Endothelial cell of umbilical vein (primary cell): ENCODE results near the gene CLEC5A. TPM values are rescaled to one million over a fixed set of nuclear protein-coding genes. Genes with fewer than 3 reads are reported as not detected.

Experiments
- BruUV-seq: library from RNA; stranded (reverse); fragments of 400-500 nt; replicated peaks from 2 replicates; lab custom pipeline; 2021; lab: Mats Ljungman, UMichigan
- CTCF ChIA-PET: fragments of 300-600, 350-600 bp; sonication (Branson Sonifier 250); formaldehyde crosslinking; loops from one replicate; lab custom pipeline; 2021; ENCODE audit warnings: antibody characterized with exemption, inconsistent platforms; lab: Charles Lee
- POLR2A ChIA-PET: fragments of 300-600, 350-600 bp; sonication (Branson Sonifier 250); formaldehyde crosslinking; loops from one replicate; lab custom pipeline; 2021; ENCODE audit warnings: antibody characterized with exemption, inconsistent platforms; lab: Charles Lee
- DNase-seq: peaks from one replicate; pipeline ENCODE4 v3.0.0-alpha.2; 2011; ENCODE audit warnings: low read depth, low spot score
- FAIRE-seq: peaks from 2 replicates; lab custom pipeline; 2011; peaks lifted over from hg19 to GRCh38; lab: Jason Lieb, UNC
- H2AFZ ChIP-seq: 2 replicates; pipeline ENCODE4 v1.6.0; 2012; ENCODE audit warnings: low read depth, low read length, control low read depth, inconsistent platforms
- H3K27ac ChIP-seq: 2 replicates; pipeline ENCODE4 v1.5.1; 2011; ENCODE audit warnings: low read depth, mild to moderate bottlenecking, control low read depth, low read length, moderate library complexity; ENCODE audit not compliant: insufficient read depth
- H3K27me3 ChIP-seq, 2 experiments: 2 replicates each; pipeline versions ENCODE4 v1.6.0 to v1.6.1; 2011; ENCODE audit warnings: low read length in 2 of 2, mixed read lengths in 1 of 2; ENCODE audit not compliant: control insufficient read depth in 2 of 2, insufficient read depth in 2 of 2
- H3K36me3 ChIP-seq, 2 experiments: 2 replicates in 1 of 2; 3 replicates in 1 of 2; pipeline ENCODE4 v1.5.1; 2011; ENCODE audit warnings: low read length in 2 of 2, mild to moderate bottlenecking in 1 of 2, moderate library complexity in 1 of 2; ENCODE audit not compliant: control insufficient read depth in 2 of 2, insufficient read depth in 2 of 2; ENCODE audit errors: extremely low read depth in 1 of 2
- H3K4me1 ChIP-seq: 3 replicates; pipeline ENCODE4 v1.5.1; 2011; ENCODE audit warnings: mild to moderate bottlenecking, low read length; ENCODE audit not compliant: control insufficient read depth, insufficient read depth; ENCODE audit errors: extremely low read depth
- H3K4me2 ChIP-seq: 2 replicates; pipeline ENCODE4 v1.6.1; 2011; ENCODE audit warnings: low read length, control low read depth, mixed read lengths; ENCODE audit not compliant: insufficient read depth
- H3K4me3 ChIP-seq, 3 experiments: fragments of 200-600 bp in 1 of 3; sonication (generic), shearing (Covaris generic) in 1 of 3; replicated peaks in 1 of 3; 2 replicates each; pipeline ENCODE4 v1.5.1; 2011 to 2016; ENCODE audit warnings: control low read depth in 3 of 3, low read length in 3 of 3, mild to moderate bottlenecking in 2 of 3, inconsistent platforms in 1 of 3, low read depth in 1 of 3, moderate library complexity in 1 of 3; ENCODE audit not compliant: insufficient read depth in 1 of 3
- H3K79me2 ChIP-seq: 2 replicates; pipeline ENCODE4 v1.6.0; 2012; ENCODE audit warnings: low read length, inconsistent platforms; ENCODE audit not compliant: control insufficient read depth, insufficient read depth
- H3K9ac ChIP-seq: replicated peaks from 2 replicates; pipeline ENCODE3; 2011; ENCODE audit warnings: low read length, control low read depth; ENCODE audit not compliant: insufficient read depth; ENCODE audit errors: extremely low read depth
- H3K9me1 ChIP-seq: replicated peaks from 3 replicates; pipeline ENCODE4 v1.6.0; 2011; ENCODE audit warnings: mild to moderate bottlenecking, low read length; ENCODE audit not compliant: control insufficient read depth, insufficient read depth; ENCODE audit errors: extremely low read depth
- H3K9me3 ChIP-seq: replicated peaks from 2 replicates; pipeline ENCODE4 v1.5.1; 2012; ENCODE audit warnings: low read length, inconsistent platforms; ENCODE audit not compliant: control insufficient read depth, insufficient read depth
- H4K20me1 ChIP-seq: replicated peaks from 2 replicates; pipeline ENCODE3; 2011; ENCODE audit warnings: mild to moderate bottlenecking, low read length; ENCODE audit not compliant: control insufficient read depth, insufficient read depth; ENCODE audit errors: extremely low read depth
- EZH2 ChIP-seq: IDR thresholded peaks from 2 replicates; pipeline ENCODE4 v1.6.1; 2012; ENCODE audit warnings: borderline replicate concordance, low read depth, mild to moderate bottlenecking, moderate library complexity, low read length, inconsistent platforms; ENCODE audit not compliant: severe bottlenecking
- FOS ChIP-seq: IDR thresholded peaks from 2 replicates; pipeline ENCODE4 v1.6.1; 2011; ENCODE audit warnings: mild to moderate bottlenecking, low read length, moderate library complexity, borderline replicate concordance; ENCODE audit not compliant: insufficient read depth
- JUN ChIP-seq: IDR thresholded peaks from 2 replicates; pipeline ENCODE4 v1.6.1; 2011; ENCODE audit warnings: borderline replicate concordance, low read depth; ENCODE audit not compliant: insufficient read length, insufficient read depth
- MYC ChIP-seq: IDR thresholded peaks from one replicate; pipeline ENCODE4 v1.6.1; 2011; ENCODE audit warnings: mild to moderate bottlenecking, low read depth, low read length
- POLR2A ChIP-seq: IDR thresholded peaks from 2 replicates; pipeline ENCODE4 v1.6.1; 2012; ENCODE audit warnings: low read depth, mild to moderate bottlenecking, control low read depth, low read length
- POLR2AphosphoS5 ChIP-seq: IDR thresholded peaks from 2 replicates; pipeline ENCODE4 v1.6.1; 2012; ENCODE audit warnings: low read depth, mild to moderate bottlenecking, control low read depth, low read length, moderate library complexity; ENCODE audit not compliant: insufficient read depth
- dilution Hi-C: fragments of 300-500 bp; cut with MboI; formaldehyde crosslinking; loops from one replicate; pipeline ENCODE4 v1.15.0; 2019; ENCODE audit warnings: low sequenced_read_pairs; ENCODE audit not compliant: extremely low pct_ligation_motif_present
- intact Hi-C: fragments of 100-400 bp; cut with micrococcal nuclease; formaldehyde crosslinking; loops from one replicate; pipeline ENCODE4 v1.10.0; 2022
- polyA plus RNA-seq, 4 experiments: library from polyadenylated mRNA; depleted of rRNA in 3 of 4; stranded (reverse) in 3 of 4; unstranded in 1 of 4; fragments of >200 nt; gene quantifications; 2 replicates each; pipeline versions ENCODE4 v1.2.1 to v1.2.3, GENCODE V29; 2011 to 2012; ENCODE audit warnings: missing spikeins in 1 of 4
- total RNA-seq: library from RNA; stranded (reverse); gene quantifications from 2 replicates; pipeline ENCODE4 v1.2.3, GENCODE V29; 2021
- TF ChIP-seq, protein P1 (sequence below), 2 donors: IDR thresholded peaks; 1 replicate in 1 of 2; 2 replicates in 1 of 2; pipeline ENCODE4 v1.5.1; 2011; ENCODE audit warnings: low read length in 2 of 2, mild to moderate bottlenecking in 2 of 2, moderate library complexity in 2 of 2, control low read depth in 1 of 2, inconsistent platforms in 1 of 2, low read depth in 1 of 2; ENCODE audit not compliant: insufficient read depth in 1 of 2; ENCODE audit errors: extremely low read depth in 1 of 2
- TF ChIP-seq, protein P2 (sequence below): IDR thresholded peaks from 2 replicates; pipeline ENCODE4 v1.6.1; 2011; ENCODE audit not compliant: insufficient read depth, insufficient read length

The CLEC5A gene
- total and polyA plus RNA-seq, 2 donors (not counting 3 experiments of a cell fraction or from before 2014, with no cell fraction given) = not detected

DNA sequence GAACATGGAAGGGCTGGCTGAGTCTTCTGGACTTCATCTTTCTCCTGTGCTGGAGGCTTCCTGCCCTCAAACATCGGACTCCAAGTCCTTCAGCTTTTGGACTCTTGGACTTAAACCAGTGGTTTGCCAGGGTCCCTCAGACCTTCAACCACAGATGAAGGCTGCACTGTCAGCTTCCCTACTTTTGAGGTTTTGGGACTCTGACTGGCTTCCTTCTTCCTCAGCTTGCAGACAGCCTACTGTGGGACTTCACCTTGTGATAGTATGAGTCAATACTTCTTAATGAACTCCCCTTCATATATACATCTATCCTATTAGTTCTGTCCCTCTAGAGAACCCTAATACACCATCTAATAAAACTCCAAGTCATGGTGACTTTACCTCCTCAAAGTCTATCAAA, 4.0 kb upstream of the CLEC5A start:
- H3K27me3 ChIP-seq = no peaks in the 10 kb centered on the region
- ChIA-PET POLR2A (no interaction called here), CTCF (no interaction called here)
- peaks cover 2% of the 10 kb centered on the region for H3K9me3 ChIP-seq
- H3K36me3 ChIP-seq = no peaks in the 10 kb centered on the region
- FAIRE-seq (no peak), DNase-seq (no peak)
- H3K27ac ChIP-seq = no peak overlapping the region
- no peaks in the 10 kb centered on the region for H4K20me1 ChIP-seq
- no peak overlapping the region for H3K4me3 ChIP-seq
- H3K4me1 ChIP-seq = no peaks in the 10 kb centered on the region
- H3K4me2 ChIP-seq = no peak overlapping the region
- no peak overlapping the region for H3K9ac ChIP-seq
- TF ChIP-seq FOS (no peak), JUN (no peak), POLR2AphosphoS5 (no peak), MYC (no peak), EZH2 (no peak), POLR2A (no peak)
- TF ChIP-seq, protein P1, sequence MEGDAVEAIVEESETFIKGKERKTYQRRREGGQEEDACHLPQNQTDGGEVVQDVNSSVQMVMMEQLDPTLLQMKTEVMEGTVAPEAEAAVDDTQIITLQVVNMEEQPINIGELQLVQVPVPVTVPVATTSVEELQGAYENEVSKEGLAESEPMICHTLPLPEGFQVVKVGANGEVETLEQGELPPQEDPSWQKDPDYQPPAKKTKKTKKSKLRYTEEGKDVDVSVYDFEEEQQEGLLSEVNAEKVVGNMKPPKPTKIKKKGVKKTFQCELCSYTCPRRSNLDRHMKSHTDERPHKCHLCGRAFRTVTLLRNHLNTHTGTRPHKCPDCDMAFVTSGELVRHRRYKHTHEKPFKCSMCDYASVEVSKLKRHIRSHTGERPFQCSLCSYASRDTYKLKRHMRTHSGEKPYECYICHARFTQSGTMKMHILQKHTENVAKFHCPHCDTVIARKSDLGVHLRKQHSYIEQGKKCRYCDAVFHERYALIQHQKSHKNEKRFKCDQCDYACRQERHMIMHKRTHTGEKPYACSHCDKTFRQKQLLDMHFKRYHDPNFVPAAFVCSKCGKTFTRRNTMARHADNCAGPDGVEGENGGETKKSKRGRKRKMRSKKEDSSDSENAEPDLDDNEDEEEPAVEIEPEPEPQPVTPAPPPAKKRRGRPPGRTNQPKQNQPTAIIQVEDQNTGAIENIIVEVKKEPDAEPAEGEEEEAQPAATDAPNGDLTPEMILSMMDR (IDR thresholded peaks at IDR 0.05; ENCODE audit: extremely low read depth in 1 of 2, insufficient read depth in 1 of 2, low read depth in 1 of 2, low read length in 2 of 2) = no peak
- TF ChIP-seq, protein P2, sequence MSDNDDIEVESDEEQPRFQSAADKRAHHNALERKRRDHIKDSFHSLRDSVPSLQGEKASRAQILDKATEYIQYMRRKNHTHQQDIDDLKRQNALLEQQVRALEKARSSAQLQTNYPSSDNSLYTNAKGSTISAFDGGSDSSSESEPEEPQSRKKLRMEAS = no peak
- intact Hi-C loops (no loop called here), dilution Hi-C loops (no loop called here)
- H3K9me1 ChIP-seq = no peaks in the 10 kb centered on the region
- no peaks in the 10 kb centered on the region for H3K79me2 ChIP-seq
- no peak overlapping the region for H2AFZ ChIP-seq
- no TSS peak for BruUV-seq
